Measurements from ENCODE around the gene SKIC2.
A peak's percentile ranks its signal among the peaks of the same experiment; 100 is the strongest.

SKIC2 gene

GRCh38 chr6:31970604-31971271 lies 11.8 kb downstream of the SKIC2 start (continued):
- no peak for TF ChIP-seq ZNF639 (tag by site-specific recombination; IDR thresholded peaks at IDR 0.05)
- no peak for TF ChIP-seq ZNF404 (tag by site-specific recombination; IDR thresholded peaks at IDR 0.05)
- TF ChIP-seq OSR2 (tag by site-specific recombination; IDR thresholded peaks at IDR 0.05) = no peak
- peak; percentile 54 for TF ChIP-seq GLIS2 (tag by site-specific recombination; IDR thresholded peaks at IDR 0.05)
- TF ChIP-seq ZNF112 (tag by site-specific recombination; IDR thresholded peaks at IDR 0.05) = no peak

- Histone ChIP-seq H3K36me3 (ENCODE audit: control insufficient read depth in 2 of 2, insufficient read depth in 1 of 2, low read length in 2 of 2) (peaks cover 3 to 50% of the 10 kb centered on the region in 2 experiments; a peak in 2 of 3 replicates), H3K9me3 (ENCODE audit: control insufficient read depth, insufficient read depth, low read depth, low read length) (no peaks in the 10 kb centered on the region), H3K4me1 (ENCODE audit: control insufficient read depth, insufficient read depth, low read length) (peaks cover 5% of the 10 kb centered on the region), H3K27ac (ENCODE audit: extremely low read depth, low read depth, low read length) (peak overlapping the region; percentile 74), H3K4me3 (ENCODE audit: low read depth, low read length) (peak overlapping the region; percentile 83)
- ChIA-PET POLR2A (interaction anchor here (0.6 to 4.6 kb wide), 28 partner anchors 9 to 1000 kb away, joined by 3 to 64 read pairs (median 5); partner anchors contain the start of genes C6orf47, CLIC1, CSNK2B and EHMT2), CTCF (interaction anchor here (0.6 to 2.1 kb wide), 5 partner anchors 10 to 1787 kb away, joined by 3 to 10 read pairs (median 4); partner anchors contain the start of genes NELFE and SKIC2)
- TF ChIP-seq TRIM28 (IDR thresholded peaks at IDR 0.05; ENCODE audit: borderline replicate concordance, low read length) = 0 out of 2 replicates have a peak, but pooled peaks have one; percentile 30
- peak; percentile 100 for TF ChIP-seq ATF2 (tag by site-specific recombination; IDR thresholded peaks at IDR 0.05; ENCODE audit: low read depth)
- TF ChIP-seq ZBTB17 (tag by site-specific recombination; IDR thresholded peaks at IDR 0.05) = peak; percentile 90
- TF ChIP-seq SCRT1 (tag by site-specific recombination; IDR thresholded peaks at IDR 0.05; ENCODE audit: borderline replicate concordance) = no peak
- no peak for TF ChIP-seq ZBTB6 (tag by site-specific recombination; IDR thresholded peaks at IDR 0.05)
- peak; percentile 30; the same call in 1 of the 2 replicates for TF ChIP-seq ZSCAN16 (tag by site-specific recombination; IDR thresholded peaks at IDR 0.05)
- no peak for TF ChIP-seq ZSCAN4 (tag by site-specific recombination; IDR thresholded peaks at IDR 0.05)
- no peak for TF ChIP-seq PRDM6 (tag by site-specific recombination; IDR thresholded peaks at IDR 0.05)
- peak; percentile 91; the same call in 1 of the 2 replicates for TF ChIP-seq ZNF391 (tag by site-specific recombination; IDR thresholded peaks at IDR 0.05; ENCODE audit: borderline replicate concordance, low read depth)
- TF ChIP-seq ZBTB20 (tag by site-specific recombination; IDR thresholded peaks at IDR 0.05) = 0 out of 2 replicates have a peak, but pooled peaks have one; percentile 7
- TF ChIP-seq MZF1 (tag by site-specific recombination; IDR thresholded peaks at IDR 0.05; ENCODE audit: borderline replicate concordance) = 0 out of 2 replicates have a peak, but pooled peaks have one; percentile 44
- TF ChIP-seq ZSCAN18 (tag by site-specific recombination; IDR thresholded peaks at IDR 0.05) = no peak; the same call in 1 of the 2 replicates
- TF ChIP-seq ZNF223 (tag by site-specific recombination; IDR thresholded peaks at IDR 0.05) = peak; percentile 65; the same call in 1 of the 2 replicates
- 0 out of 2 replicates have a peak, but pooled peaks have one; percentile 5 for TF ChIP-seq REST (tag by site-specific recombination; IDR thresholded peaks at IDR 0.05)
- no peak for TF ChIP-seq ZNF701 (tag by site-specific recombination; IDR thresholded peaks at IDR 0.05)
- 0 out of 2 replicates have a peak, but pooled peaks have one; percentile 8 for TF ChIP-seq ZNF184 (tag by site-specific recombination; IDR thresholded peaks at IDR 0.05)
- peak; percentile 89 for TF ChIP-seq ZNF335 (tag by site-specific recombination; conservative IDR thresholded peaks at IDR 0.05)
Measured at GRCh38 chr6:31971279-31971992, 12.5 kb downstream of the SKIC2 start.

All from HEK293 (cell line).